Hematopoietic multipotent progenitor cell treated with erythropoietin and hydrocortisone succinate and interleukin-3 and kit ligand, for 8 days (in vitro differentiated cells): ENCODE data around the gene FTCD.

ENCODE experiments used
- DNase-seq: peaks from one replicate; pipeline ENCODE4 v3.0.0-alpha.2; 2015

The FTCD gene

DNA sequence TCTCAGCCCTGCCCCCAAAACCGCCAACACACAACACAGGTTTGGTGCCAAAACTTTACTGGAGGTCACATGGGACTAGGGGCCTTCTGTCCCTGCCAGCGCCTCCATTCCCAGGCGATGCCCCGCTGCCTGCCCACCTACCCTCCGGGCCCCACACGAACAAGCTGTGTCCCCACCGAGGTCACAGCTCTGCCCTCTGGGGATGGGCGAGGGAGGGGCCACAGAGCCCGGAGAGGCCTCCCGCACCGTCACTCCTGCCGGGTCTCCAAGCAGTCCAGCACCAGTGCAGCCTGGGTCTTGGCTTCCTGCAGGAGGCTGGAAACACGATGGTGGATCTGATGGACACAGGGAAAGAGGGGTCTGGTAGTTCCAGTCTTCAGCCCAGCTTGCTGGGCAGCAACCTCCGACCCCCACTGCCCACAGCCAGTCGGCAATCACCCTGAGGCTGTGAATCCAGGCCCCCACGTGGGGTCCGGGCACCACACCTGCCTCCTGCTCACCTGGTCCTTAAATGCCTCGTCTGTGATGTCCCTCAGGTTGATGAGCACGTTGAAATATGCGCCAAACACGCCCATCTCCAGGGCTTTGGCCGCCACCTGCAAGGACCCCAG lies 18.5 kb downstream of the FTCD start:
- DNase-seq, result no peak

DNA sequence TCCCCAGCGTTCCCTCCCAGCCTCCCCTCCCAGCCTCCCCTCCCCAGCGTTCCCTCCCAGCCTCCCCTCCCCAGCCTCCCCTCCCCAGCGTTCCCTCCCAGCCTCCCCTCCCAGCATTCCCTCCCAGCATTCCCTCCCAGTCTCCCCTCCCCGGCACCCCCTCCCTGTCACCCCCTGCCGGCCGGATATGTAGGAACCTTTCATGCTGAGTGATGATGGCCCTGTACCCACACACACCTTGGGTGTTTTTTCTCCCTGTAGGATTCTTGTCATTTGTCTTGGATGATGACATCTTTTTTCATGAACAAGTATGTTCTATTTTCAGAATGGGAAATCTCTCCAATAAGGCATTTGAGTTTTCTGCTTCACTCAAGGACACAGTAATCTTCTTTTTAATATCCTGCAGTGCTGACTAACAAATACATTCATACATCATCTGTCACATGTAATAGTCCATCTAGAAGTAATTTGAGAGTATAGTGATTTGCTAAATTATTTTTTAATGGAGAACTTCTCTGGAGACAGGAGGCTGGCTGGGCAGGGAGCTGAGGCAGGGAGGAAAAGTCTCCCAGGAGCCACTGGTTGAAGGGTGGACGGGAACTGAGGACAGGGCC lies 19.5 kb downstream of the FTCD start:
- no peak for DNase-seq

DNA sequence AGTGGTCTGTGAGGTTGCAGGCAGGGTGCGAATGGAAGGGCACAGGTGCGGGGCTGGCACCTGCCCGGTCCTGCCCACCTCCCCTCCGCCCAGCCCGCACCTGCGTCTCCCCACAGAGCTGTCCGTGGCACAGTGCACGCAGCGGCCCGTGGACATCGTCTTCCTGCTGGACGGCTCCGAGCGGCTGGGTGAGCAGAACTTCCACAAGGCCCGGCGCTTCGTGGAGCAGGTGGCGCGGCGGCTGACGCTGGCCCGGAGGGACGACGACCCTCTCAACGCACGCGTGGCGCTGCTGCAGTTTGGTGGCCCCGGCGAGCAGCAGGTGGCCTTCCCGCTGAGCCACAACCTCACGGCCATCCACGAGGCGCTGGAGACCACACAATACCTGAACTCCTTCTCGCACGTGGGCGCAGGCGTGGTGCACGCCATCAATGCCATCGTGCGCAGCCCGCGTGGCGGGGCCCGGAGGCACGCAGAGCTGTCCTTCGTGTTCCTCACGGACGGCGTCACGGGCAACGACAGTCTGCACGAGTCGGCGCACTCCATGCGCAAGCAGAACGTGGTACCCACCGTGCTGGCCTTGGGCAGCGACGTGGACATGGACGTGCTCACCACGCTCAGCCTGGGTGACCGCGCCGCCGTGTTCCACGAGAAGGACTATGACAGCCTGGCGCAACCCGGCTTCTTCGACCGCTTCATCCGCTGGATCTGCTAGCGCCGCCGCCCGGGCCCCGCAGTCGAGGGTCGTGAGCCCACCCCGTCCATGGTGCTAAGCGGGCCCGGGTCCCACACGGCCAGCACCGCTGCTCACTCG lies 23.3 kb downstream of the FTCD start:
- DNase-seq, result no peak

DNA sequence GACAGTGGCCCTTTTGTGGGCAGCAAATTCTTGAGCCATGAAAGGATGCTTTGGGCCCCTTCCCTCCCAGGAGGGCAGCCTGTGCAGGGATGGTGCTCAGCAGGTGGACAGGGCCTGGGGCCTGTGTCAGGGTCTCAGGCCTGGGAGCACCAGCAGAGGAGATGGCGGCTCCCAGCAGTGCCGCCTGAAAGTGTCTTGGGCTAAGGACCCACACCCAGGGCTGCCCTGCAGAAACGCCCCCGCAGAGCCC lies 23.9 kb downstream of the FTCD start:
- no peak for DNase-seq

DNA sequence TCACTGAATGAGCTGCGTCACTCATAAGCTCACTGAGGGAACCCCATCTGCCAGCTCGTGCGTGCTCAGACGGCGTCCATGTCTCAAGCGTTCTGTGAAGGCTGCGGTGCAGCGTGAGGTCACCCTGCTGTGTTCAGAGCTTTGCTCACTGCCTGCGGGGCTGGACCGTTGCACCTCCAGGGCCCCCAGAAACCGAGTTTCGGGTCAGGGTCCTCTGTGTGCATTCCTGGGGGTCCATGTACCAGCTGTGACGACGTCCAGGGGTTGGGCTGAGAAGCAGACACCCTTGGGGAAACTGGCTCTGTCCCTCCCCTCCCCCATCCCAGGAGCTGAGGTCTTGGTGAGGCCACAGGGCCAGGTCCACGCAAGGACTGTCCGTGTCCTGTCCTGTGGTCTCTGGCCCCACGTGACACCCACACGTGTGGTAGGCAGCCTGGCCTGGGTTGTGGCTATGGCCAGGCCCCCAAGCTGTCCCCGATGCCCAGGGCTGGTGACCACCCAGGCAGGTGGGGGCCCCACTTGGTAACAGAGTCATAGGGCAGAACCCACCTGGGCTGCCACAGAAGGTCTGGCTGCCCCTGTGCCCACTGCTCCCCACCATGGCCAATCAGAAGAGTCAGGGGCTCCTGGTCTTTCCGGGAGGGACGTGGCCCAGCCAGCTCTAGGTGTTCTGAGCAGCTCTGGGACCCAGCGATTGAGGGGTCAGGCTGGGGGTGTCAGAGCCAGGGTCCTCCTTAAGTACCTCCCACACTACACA lies 24.4 kb downstream of the FTCD start:
- no peak for DNase-seq

DNA sequence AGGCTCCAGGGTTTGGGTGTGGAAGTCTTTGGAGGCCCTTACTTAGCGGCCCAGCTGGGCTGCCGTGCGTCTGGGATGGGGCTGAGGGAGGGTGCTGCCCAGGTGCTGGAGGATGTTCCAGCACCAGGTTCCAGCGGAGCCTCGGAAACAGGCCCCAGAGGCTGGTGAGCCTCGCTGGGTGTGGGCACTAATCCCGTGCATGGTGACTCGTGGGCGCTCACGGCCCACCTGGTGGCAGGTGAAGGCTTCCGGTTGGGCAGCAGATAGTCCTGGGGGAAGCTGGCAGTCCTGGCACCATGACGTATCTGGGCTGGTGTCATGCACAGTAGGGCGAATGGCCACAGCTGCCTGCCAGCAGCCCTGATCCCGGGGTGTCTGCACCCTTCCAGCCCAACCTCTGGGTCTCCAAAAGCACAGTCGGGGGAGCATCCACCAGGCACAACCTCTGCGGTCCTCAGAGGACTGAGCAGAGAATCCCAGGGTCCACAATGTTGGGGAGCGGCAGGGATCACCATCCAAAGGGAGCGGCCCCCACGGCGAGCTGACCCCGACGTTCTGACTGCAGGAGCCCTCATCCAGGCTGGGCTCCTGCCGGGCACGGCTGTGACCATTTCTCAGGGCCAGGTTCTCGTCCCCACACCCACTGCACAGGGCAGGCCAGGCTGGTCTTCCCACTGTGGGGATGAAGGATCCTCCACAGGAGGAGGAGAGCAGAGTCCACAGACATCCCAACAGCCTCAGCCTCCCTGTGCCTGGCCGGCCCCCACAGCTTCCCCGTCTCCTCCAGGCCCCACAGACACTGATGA lies 25.3 kb downstream of the FTCD start:
- DNase-seq, result no peak

DNA sequence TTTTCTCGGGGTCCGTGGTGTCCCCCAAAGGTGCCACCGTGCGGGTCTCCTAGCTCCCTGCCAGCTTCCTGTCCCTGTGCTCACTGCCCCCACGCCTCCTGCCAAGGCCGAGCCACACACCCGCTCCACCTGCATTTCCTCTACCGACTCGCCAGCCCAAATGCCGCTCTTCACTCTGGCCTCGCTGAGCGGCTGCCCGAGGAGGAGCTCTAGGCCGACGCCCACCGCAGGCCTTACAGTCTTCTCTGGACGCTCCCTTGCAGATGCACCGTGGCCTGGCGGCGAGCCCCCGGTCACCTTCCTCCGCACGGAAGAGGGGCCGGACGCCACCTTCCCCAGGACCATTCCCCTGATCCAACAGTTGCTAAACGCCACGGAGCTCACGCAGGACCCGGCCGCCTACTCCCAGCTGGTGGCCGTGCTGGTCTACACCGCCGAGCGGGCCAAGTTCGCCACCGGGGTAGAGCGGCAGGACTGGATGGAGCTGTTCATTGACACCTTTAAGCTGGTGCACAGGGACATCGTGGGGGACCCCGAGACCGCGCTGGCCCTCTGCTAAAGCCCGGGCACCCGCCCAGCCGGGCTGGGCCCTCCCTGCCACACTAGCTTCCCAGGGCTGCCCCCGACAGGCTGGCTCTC lies 26.3 kb downstream of the FTCD start:
- DNase-seq, result no peak

DNA sequence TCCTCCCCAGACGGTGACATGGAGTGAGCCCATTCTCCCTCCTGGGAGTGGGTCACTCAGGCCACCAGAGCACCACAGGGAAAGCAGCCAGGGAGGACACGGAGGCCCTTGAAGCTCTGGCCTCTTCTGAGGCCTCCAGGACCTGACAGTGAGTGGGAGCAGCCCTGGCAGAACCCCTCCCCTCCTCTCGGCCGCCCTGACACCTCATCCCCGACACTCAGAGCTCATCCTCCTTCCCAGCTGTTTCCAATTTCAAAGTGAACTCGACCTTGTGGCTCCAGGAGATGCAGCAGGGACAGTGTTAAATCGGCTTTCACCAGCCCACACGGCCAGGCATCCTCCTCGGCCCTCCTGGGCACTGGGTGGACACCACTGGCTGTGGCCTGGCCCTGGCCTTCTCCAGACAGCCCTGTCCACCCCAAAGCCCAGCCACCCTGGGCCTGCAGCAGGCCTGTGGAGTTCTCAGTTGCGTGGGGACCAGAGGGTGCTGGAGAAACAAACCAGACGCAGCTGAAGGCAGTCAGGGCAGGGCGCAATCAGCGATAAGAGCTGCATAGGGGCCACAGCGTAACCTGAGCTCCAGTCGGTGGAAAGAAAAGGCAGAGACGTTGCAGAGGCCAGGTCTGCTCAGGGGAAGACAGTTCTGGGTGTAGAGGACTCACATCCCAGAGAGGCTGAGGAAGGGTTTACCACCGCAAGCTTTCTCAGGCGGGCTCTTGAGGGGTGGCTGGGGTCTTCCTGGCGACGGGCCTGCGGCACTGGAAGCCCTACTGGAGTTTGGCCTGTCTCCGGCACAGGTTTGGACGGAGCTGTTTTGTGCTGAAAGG lies 27.1 kb downstream of the FTCD start:
- no peak for DNase-seq

DNA sequence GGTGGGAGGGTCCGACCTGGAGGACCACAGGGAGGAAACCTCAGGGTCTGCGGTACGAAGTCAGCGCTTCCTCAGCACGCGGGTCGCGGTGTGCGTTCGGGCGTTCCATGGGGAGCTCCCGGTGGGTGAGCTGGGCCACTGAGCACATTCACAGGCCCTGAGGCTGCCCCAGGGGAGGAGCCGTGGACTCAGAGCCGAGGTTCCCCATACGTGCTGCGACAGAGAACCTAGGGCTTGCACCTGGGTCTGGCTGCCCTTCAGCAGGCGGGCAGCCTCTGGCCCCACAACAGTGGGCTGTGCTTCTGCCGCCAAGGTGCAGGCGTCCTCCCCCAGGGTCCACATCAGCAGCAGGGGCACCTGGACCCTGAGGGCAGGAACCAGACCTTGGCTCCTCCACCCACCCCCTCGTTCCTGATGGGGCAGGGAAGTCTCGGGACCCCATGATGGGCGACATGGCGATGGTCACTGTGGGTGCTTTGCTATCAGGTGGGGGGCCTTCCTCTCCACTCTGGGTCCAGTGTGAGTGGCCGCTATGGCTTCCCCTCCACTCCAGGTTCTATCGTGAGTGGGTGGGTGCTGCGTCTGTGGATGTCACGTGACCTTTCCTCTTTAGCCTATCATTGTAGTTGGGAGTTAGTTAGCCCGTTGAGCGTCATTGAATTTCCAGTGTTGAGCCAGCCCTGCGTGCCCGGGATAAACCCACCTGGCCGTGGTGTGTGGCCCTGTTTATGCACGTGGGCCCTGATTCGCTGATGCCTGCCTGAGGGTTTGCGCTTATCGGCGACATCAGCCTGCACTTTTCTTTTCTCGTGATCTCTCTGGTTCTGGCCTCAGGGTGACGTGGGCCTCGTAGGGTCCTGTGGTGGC lies 27.9 kb downstream of the FTCD start:
- DNase-seq, result no peak

DNA sequence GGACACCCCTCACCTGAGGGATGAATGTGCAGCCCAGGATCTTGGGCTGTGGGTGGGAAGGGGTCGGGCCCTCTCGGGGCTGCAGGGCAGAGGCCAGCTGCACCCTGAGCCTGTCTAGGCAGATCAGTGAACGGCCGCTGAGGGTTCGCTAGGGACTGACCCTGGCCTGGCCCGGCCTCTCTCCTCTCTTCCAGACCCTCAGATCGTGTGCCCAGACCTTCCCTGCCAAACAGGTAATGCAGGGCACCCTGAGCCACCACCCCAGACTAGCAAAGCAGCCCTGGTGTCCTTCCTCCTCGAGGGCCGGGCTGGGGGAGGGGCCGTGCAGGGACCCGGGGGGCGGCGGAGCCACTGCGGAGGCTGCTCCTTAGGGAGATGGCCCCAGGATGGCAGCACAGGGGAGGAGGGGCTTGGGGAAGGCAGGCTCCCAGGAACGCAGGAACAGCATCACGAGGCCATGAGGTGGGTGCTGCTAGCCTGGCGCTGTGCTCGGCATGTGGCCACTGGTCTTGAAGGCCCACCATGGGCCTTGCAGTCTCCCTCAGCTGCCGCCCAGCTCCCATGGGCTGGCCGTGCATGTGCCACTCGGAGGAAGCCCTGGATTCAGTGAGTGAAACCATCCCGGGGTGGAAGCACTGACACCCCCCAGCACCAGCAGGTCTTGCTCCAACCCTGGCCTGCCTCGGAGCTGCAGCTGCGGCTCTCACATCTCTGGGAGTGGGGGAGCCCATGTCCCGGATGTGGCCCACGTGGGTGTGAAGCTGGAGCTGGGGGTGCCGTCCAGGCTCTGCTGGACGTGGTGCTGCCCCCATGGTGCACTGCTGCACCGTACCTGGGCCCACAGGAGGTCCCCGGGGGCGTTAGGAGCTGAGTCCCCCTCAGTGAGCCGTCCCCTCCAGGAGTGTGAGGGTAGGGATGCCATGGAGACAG lies 28.8 kb downstream of the FTCD start:
- no peak for DNase-seq

DNA sequence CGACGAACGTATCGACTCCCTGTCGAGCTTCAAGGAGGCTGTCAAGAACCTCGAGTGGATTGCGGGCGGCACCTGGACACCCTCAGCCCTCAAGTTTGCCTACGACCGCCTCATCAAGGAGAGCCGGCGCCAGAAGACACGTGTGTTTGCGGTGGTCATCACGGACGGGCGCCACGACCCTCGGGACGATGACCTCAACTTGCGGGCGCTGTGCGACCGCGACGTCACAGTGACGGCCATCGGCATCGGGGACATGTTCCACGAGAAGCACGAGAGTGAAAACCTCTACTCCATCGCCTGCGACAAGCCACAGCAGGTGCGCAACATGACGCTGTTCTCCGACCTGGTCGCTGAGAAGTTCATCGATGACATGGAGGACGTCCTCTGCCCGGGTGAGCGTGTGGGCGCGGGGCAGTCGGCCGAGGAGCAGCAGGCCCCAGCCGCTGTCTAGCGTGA lies 29.5 kb downstream of the FTCD start:
- DNase-seq, result no peak

DNA sequence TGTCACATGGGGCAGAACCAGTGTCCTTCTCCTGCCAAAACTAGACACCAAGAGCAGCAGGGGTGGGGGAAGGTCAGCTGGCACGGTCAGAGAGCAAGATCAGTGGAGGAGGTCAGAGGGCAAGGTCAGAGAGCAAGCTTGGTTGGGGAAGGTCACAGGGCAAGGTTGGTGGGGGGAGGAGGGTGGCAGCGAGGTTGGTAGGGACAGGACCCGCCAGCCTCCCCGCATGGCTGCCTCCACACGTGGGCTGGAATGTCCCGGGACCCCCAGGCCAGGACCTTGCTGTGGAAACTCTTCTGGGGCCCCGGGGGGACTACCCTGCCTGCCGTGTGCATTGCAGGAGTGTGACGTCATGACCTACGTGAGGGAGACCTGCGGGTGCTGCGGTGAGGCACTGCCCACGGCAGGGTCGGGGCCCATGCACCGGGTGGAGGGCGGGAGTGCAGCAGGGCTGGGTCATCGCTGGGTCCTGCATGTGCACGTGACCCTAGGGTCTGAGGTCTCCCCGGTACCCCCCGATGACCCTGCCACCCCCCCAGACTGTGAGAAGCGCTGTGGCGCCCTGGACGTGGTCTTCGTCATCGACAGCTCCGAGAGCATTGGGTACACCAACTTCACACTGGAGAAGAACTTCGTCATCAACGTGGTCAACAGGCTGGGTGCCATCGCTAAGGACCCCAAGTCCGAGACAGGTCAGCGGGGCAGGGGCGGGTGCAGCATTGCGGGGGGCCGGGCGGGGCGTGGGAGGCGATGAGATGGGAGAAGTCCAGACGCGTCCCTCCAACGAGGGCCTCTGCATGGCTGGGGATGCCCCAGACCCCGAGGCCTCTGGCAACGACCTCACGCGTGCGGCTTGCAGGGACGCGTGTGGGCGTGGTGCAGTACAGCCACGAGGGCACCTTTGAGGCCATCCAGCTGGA lies 30.2 kb downstream of the FTCD start:
- no peak for DNase-seq

DNA sequence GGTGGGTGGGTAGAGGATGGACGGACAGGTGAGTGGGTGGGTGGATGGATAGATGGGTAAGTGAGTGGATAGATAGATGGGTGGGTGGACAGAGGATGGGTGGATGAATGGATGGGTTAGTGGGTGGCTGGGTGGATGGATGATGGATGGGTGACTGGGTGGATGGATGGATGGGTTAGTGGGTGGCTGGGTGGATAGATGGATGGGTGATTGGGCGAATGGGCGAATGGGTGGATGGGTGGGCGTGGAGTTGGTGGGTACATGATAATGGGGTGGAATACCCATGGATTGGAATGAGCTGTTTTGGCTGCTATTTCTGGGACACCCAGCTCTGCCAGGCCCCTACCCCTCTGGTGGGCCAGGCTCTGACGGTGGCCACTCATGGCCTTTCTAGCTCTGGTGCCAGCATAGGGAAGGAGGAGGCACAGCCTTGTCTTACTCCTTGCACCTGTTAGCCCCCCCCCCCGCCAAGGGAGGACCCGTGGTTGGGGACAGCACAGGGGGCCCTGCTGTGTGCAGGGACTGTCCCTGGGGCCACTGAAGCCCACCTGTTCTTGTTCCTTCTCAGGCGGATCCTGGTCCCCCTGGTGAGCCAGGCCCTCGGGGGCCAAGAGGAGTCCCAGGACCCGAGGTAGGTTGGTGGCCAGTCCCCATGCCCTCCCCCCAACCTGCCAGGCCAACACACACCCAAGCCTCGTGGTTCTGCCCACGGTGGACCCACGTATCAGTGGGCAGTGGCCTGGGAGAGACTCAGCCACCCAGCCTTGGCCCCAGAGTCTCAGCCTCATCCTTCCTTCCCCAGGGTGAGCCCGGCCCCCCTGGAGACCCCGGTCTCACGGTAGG lies 31.1 kb downstream of the FTCD start:
- DNase-seq, result no peak

DNA sequence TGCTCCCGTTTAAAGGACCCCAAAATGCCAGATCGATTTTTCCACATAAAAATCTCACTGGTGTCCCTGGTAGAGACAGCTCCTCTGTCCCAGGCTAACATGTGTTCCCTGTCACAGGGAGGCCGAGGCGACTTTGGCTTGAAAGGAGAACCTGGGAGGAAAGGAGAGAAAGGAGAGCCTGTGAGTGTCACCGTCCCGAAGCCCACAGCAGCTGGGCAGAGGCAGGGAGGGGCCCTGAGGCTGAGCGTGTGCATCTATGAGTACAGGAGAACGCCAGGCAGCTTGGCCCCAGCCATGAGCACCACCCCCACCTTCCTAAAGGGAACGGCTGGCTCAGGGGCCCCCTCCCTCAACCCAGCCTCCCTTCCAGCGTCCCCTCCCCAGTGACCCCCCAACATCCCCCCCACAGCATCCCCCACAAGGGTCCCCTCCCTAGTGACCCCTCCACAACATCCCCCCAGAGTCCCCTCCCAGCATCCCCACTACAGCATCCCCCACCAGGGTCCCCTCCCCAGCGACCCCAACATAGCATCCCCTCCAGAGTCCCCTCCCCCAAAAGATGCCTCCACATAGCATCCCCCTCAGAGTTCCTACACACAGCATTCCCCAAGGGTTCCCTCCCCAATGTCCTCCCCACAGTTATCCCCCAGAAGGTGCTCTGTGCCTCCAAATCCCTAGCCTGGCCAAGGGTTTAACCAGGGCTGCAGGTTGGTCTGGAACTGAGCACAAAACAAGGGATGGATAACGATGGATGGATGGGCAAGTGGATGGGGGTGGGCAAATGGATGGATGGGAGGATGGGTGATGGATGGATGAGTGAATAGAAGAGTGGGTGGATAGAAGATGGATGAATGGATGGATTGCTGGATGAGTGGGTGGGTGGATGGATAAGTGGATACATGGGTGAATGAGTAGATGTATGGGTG lies 32.4 kb downstream of the FTCD start:
- no peak for DNase-seq

DNA sequence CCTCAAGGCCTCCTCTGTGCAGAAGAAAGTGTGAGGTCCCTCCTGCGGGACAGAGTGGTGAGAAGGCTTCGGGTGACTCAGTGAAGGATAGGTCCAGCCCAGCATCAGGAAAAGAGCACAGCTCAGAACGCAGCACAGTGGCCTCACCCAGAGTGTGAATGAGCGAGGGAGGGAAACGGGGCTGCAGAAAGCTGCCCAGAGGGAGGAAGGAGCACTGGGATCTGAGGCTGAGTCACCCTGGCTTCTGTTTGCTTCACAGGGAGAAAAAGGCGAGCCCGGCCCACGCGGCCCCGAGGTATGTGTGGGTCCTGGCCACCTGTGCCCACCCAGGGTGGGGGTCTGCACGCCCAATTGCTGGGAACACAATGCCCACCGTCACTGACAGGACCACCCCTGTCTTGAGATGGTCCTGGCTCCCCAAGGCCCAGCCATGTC lies 33.1 kb downstream of the FTCD start:
- DNase-seq, result no peak
